ENCODE measurements around the gene FTSJ3.

GRCh38 chr17:63830278-63830677 lies 2.8 kb upstream of the FTSJ3 start:
- TF ChIP-seq POLR2AphosphoS5 (IDR thresholded peaks at IDR 0.05; ENCODE audit: low read depth), result no peak
- TF ChIP-seq, protein P1, sequence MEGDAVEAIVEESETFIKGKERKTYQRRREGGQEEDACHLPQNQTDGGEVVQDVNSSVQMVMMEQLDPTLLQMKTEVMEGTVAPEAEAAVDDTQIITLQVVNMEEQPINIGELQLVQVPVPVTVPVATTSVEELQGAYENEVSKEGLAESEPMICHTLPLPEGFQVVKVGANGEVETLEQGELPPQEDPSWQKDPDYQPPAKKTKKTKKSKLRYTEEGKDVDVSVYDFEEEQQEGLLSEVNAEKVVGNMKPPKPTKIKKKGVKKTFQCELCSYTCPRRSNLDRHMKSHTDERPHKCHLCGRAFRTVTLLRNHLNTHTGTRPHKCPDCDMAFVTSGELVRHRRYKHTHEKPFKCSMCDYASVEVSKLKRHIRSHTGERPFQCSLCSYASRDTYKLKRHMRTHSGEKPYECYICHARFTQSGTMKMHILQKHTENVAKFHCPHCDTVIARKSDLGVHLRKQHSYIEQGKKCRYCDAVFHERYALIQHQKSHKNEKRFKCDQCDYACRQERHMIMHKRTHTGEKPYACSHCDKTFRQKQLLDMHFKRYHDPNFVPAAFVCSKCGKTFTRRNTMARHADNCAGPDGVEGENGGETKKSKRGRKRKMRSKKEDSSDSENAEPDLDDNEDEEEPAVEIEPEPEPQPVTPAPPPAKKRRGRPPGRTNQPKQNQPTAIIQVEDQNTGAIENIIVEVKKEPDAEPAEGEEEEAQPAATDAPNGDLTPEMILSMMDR (IDR thresholded peaks at IDR 0.05; ENCODE audit: insufficient read depth, low read length), result no peak
- TF ChIP-seq GABPA (IDR thresholded peaks at IDR 0.05; ENCODE audit: low read depth), result no peak
- no peak for TF ChIP-seq SPI1 (IDR thresholded peaks at IDR 0.05; ENCODE audit: borderline replicate concordance, low read depth)

Data from HL-60 (cell line).